ENCODE measurements around the gene SLC6A1. TPM values are rescaled to one million over a fixed set of nuclear protein-coding genes. Genes with fewer than 3 reads are reported as not detected.

The SLC6A1 gene
- total RNA-seq, 2 experiments from 2014 or later: not detected

GRCh38 chr3:11033871-11034270, 41.3 kb downstream of the SLC6A1 start:
- H3K27ac Mint-ChIP-seq: no peak overlapping the region
- no peak overlapping the region for H3K4me3 Mint-ChIP-seq
- H3K4me1 Mint-ChIP-seq: no peaks in the 10 kb centered on the region
- no peaks in the 10 kb centered on the region for H3K36me3 Mint-ChIP-seq
- POLR2A ChIA-PET: no interaction called here
- ATAC-seq (ENCODE audit: low read depth) (no peak), DNase-seq (no peak)
- H3K27me3 Mint-ChIP-seq: peaks cover 35% of the 10 kb centered on the region
- no peaks in the 10 kb centered on the region for H3K9me3 Mint-ChIP-seq

DNA sequence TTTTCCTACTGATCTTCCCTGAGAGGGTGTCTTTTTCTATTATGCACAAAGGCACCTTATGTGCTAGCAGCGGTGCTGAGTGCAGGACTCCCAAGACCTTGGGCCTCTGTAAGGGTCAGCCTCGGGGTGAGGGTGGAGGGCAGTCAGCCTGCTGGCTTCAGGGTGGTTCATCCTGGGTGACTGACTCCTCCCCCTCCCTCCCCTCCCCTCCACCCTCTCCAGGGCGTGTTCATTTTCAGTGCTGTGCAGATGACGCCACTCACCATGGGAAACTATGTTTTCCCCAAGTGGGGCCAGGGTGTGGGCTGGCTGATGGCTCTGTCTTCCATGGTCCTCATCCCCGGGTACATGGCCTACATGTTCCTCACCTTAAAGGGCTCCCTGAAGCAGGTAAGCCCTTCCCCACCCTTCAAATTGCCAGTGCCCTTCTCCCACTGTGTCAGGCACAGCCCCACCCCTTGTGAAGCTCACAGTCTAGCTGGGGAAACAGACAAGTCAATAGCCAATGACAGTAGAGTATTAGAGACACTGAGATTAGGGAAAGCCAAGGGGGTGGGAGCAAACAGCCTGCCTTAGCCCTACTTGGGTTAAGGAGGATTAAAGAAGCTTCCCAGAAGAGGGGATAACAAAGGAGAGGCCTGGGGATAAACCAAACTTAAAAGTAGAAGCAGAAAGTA, 41.9 kb downstream of the SLC6A1 start:
- Mint-ChIP-seq H3K4me1 (no peaks in the 10 kb centered on the region), H3K9me3 (no peaks in the 10 kb centered on the region), H3K4me3 (no peak overlapping the region), H3K36me3 (no peaks in the 10 kb centered on the region), H3K27ac (no peak overlapping the region), H3K27me3 (peaks cover 36% of the 10 kb centered on the region)
- POLR2A ChIA-PET: no interaction called here
- no peak for DNase-seq
- no peak for ATAC-seq (ENCODE audit: low read depth)

- no peak for ATAC-seq (ENCODE audit: low read depth)
- H3K9me3 Mint-ChIP-seq: no peaks in the 10 kb centered on the region
- no peak overlapping the region for H3K4me3 Mint-ChIP-seq
- no peaks in the 10 kb centered on the region for H3K36me3 Mint-ChIP-seq
- POLR2A ChIA-PET: no interaction called here
- DNase-seq: no peak
- no peak overlapping the region for H3K27ac Mint-ChIP-seq
- H3K4me1 Mint-ChIP-seq: no peaks in the 10 kb centered on the region
- peaks cover 43% of the 10 kb centered on the region for H3K27me3 Mint-ChIP-seq
Observed at GRCh38 chr3:11035757-11036505, 43.4 kb downstream of the SLC6A1 start.

GRCh38 chr3:11037241-11037873, 44.8 kb downstream of the SLC6A1 start:
- no peak overlapping the region for H3K27ac Mint-ChIP-seq
- peaks cover 43% of the 10 kb centered on the region for H3K27me3 Mint-ChIP-seq
- no peak for ATAC-seq (ENCODE audit: low read depth)
- H3K9me3 Mint-ChIP-seq: no peaks in the 10 kb centered on the region
- POLR2A ChIA-PET: no interaction called here
- no peak overlapping the region for H3K4me3 Mint-ChIP-seq
- H3K36me3 Mint-ChIP-seq: no peaks in the 10 kb centered on the region
- H3K4me1 Mint-ChIP-seq: no peaks in the 10 kb centered on the region
- no peak for DNase-seq

DNA sequence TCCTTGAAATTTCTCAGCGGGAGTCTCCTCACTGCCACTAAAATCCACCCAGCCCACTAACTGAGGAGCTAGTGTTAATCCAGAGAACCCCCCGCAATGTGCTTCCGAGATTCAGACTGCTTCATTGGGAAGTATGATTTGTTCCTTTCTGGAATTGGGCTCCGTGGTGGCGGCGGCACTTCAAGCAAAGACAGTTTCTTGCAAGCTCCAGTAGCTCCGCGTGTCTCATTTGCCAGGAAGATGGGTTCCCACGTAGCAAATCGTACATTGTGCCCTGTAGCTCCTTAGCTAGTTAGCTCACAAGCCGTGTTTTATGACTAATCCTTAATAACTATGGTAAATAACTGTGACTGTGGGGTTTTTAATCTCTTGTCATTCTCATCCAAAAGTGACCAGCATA, 45.4 kb downstream of the SLC6A1 start:
- POLR2A ChIA-PET: no interaction called here
- DNase-seq: no peak
- Mint-ChIP-seq H3K4me3 (no peak overlapping the region), H3K9me3 (no peaks in the 10 kb centered on the region), H3K36me3 (no peaks in the 10 kb centered on the region), H3K27ac (no peak overlapping the region), H3K4me1 (no peaks in the 10 kb centered on the region), H3K27me3 (peaks cover 43% of the 10 kb centered on the region)
- no peak for ATAC-seq (ENCODE audit: low read depth)

GRCh38 chr3:11045536-11045935, 53.0 kb downstream of the SLC6A1 start:
- Mint-ChIP-seq H3K4me1 (no peaks in the 10 kb centered on the region), H3K36me3 (no peaks in the 10 kb centered on the region), H3K9me3 (no peaks in the 10 kb centered on the region), H3K4me3 (no peak overlapping the region), H3K27me3 (peaks cover 17% of the 10 kb centered on the region), H3K27ac (no peak overlapping the region)
- POLR2A ChIA-PET: no interaction called here
- DNase-seq (no peak), ATAC-seq (ENCODE audit: low read depth) (no peak)

GRCh38 chr3:11047500-11047899, 55.0 kb downstream of the SLC6A1 start:
- Mint-ChIP-seq H3K36me3 (no peaks in the 10 kb centered on the region), H3K27me3 (peaks cover 24% of the 10 kb centered on the region), H3K4me1 (no peaks in the 10 kb centered on the region), H3K4me3 (no peak overlapping the region), H3K27ac (no peak overlapping the region), H3K9me3 (no peaks in the 10 kb centered on the region)
- no peak for ATAC-seq (ENCODE audit: low read depth)
- POLR2A ChIA-PET: no interaction called here
- DNase-seq: no peak

- H3K36me3 Mint-ChIP-seq: no peaks in the 10 kb centered on the region
- no peak for ATAC-seq (ENCODE audit: low read depth)
- H3K4me1 Mint-ChIP-seq: no peaks in the 10 kb centered on the region
- H3K9me3 Mint-ChIP-seq: no peaks in the 10 kb centered on the region
- POLR2A ChIA-PET: no interaction called here
- no peak overlapping the region for H3K4me3 Mint-ChIP-seq
- no peak overlapping the region for H3K27ac Mint-ChIP-seq
- peaks cover 21% of the 10 kb centered on the region for H3K27me3 Mint-ChIP-seq
- DNase-seq: no peak
Observed at GRCh38 chr3:11050666-11051323, 58.2 kb downstream of the SLC6A1 start.

GRCh38 chr3:11053926-11054503, 61.5 kb downstream of the SLC6A1 start:
- no peaks in the 10 kb centered on the region for H3K9me3 Mint-ChIP-seq
- H3K27ac Mint-ChIP-seq: no peak overlapping the region
- DNase-seq: no peak
- no peaks in the 10 kb centered on the region for H3K36me3 Mint-ChIP-seq
- ATAC-seq (ENCODE audit: low read depth): no peak
- H3K4me3 Mint-ChIP-seq: no peak overlapping the region
- peaks cover 22% of the 10 kb centered on the region for H3K27me3 Mint-ChIP-seq
- no peaks in the 10 kb centered on the region for H3K4me1 Mint-ChIP-seq
- POLR2A ChIA-PET: no interaction called here

GRCh38 chr3:11054739-11055438, 62.3 kb downstream of the SLC6A1 start:
- DNase-seq: no peak
- no peak for ATAC-seq (ENCODE audit: low read depth)
- Mint-ChIP-seq H3K27ac (no peak overlapping the region), H3K4me1 (no peaks in the 10 kb centered on the region), H3K36me3 (no peaks in the 10 kb centered on the region), H3K4me3 (no peak overlapping the region), H3K9me3 (no peaks in the 10 kb centered on the region), H3K27me3 (peaks cover 22% of the 10 kb centered on the region)
- POLR2A ChIA-PET: no interaction called here

DNA sequence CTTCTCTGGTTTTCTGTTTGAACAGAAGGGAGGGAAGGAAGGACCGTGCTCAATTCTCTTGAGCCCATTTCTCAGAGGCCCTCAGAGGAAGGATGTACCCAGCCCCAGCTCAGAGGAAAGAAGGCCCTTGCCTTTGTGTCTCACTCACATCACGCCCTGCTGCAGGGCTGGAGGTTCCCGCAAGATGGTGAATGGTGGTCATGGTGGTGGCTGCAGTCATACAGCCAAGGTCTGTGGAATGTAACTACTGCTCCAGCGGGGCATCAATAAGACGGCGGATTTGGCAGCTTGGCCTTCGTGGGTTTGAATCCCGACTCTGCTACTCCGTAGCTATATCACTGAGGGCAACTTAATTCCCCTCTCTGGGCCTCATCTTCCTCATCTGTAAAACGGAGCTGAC, 62.9 kb downstream of the SLC6A1 start:
- no peak for DNase-seq
- Mint-ChIP-seq H3K27ac (no peak overlapping the region), H3K4me3 (no peak overlapping the region), H3K4me1 (no peaks in the 10 kb centered on the region), H3K36me3 (no peaks in the 10 kb centered on the region), H3K9me3 (no peaks in the 10 kb centered on the region), H3K27me3 (peaks cover 19% of the 10 kb centered on the region)
- POLR2A ChIA-PET: no interaction called here
- no peak for ATAC-seq (ENCODE audit: low read depth)

DNA sequence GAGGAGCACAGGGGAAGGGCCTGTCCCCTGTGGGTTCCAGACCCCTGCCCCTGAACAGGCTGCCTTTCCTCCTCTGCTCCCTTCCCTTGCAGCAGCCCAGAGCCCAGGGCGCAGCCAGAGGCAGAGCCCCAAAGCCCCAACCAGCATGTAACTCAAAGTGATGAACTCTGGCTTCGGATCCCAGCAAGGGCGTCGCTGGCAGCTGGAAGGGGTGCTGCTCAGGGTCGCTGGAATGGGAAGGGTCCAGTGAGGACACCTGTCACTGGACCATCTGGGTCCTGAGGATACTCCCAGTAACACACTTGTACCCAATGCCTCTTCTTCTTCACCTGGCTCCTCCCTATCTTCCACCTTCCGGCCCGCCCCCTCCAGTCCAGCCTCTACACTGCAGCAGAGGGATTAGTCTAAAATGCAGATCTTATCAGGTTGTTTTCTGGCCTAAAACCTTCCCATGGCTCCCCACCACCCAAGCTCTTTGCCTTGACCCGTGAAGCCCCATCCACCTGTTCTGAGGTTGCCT, 64.0 kb downstream of the SLC6A1 start:
- Mint-ChIP-seq H3K27ac (no peak overlapping the region), H3K36me3 (no peaks in the 10 kb centered on the region), H3K4me1 (no peaks in the 10 kb centered on the region), H3K4me3 (no peak overlapping the region), H3K27me3 (peaks cover 12% of the 10 kb centered on the region), H3K9me3 (no peaks in the 10 kb centered on the region)
- POLR2A ChIA-PET: no interaction called here
- no peak for ATAC-seq (ENCODE audit: low read depth)
- no peak for DNase-seq

GRCh38 chr3:11057655-11058054, 65.1 kb downstream of the SLC6A1 start:
- no peaks in the 10 kb centered on the region for H3K9me3 Mint-ChIP-seq
- no peak for ATAC-seq (ENCODE audit: low read depth)
- no peaks in the 10 kb centered on the region for H3K4me1 Mint-ChIP-seq
- no peak overlapping the region for H3K4me3 Mint-ChIP-seq
- POLR2A ChIA-PET: no interaction called here
- peaks cover 11% of the 10 kb centered on the region for H3K27me3 Mint-ChIP-seq
- no peak overlapping the region for H3K27ac Mint-ChIP-seq
- DNase-seq: no peak
- H3K36me3 Mint-ChIP-seq: no peaks in the 10 kb centered on the region

Data from activated naive CD8-positive, alpha-beta T cell treated with anti-CD3 and anti-CD28 coated beads, Interleukin-2, amount 10 ng/mL, durations not matched to agents 7 days and 5 days (primary cell).